GM12872 (cell line): ENCODE measurements around the gene ATXN10.

Experiments
- TF ChIP-seq, protein P1 (sequence below): IDR thresholded peaks from 3 replicates; pipeline ENCODE4 v1.5.1; 2011; ENCODE audit warnings: low read depth, mild to moderate bottlenecking, low read length, moderate library complexity; ENCODE audit not compliant: insufficient read depth

Gene ATXN10

GRCh38 chr22:45678961-45679912 is 7.6 kb downstream of the ATXN10 start:
- TF ChIP-seq, protein P1, sequence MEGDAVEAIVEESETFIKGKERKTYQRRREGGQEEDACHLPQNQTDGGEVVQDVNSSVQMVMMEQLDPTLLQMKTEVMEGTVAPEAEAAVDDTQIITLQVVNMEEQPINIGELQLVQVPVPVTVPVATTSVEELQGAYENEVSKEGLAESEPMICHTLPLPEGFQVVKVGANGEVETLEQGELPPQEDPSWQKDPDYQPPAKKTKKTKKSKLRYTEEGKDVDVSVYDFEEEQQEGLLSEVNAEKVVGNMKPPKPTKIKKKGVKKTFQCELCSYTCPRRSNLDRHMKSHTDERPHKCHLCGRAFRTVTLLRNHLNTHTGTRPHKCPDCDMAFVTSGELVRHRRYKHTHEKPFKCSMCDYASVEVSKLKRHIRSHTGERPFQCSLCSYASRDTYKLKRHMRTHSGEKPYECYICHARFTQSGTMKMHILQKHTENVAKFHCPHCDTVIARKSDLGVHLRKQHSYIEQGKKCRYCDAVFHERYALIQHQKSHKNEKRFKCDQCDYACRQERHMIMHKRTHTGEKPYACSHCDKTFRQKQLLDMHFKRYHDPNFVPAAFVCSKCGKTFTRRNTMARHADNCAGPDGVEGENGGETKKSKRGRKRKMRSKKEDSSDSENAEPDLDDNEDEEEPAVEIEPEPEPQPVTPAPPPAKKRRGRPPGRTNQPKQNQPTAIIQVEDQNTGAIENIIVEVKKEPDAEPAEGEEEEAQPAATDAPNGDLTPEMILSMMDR, result no peak

GRCh38 chr22:45680932-45681700 is 9.5 kb downstream of the ATXN10 start:
- TF ChIP-seq, protein P1, result no peak

DNA sequence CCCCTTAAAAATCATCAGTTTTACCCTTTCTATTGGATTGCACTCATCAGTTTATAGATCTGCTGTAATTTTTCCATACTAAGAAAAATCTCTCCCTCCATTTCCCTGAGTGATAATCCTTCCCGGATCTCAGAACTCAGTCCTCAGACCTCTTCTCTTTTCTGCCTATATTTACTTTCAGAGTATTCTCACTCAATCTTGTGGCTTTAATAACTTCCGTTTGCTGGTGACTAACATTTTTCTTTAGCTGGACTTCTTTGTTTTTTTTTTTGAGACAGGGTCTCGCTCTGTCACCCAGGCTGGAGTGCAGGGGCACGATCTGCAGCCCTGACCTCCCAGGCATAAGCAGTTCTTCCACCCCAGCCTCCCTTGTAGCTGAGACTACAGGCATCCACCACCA is 10.4 kb downstream of the ATXN10 start:
- TF ChIP-seq, protein P1, result no peak

DNA sequence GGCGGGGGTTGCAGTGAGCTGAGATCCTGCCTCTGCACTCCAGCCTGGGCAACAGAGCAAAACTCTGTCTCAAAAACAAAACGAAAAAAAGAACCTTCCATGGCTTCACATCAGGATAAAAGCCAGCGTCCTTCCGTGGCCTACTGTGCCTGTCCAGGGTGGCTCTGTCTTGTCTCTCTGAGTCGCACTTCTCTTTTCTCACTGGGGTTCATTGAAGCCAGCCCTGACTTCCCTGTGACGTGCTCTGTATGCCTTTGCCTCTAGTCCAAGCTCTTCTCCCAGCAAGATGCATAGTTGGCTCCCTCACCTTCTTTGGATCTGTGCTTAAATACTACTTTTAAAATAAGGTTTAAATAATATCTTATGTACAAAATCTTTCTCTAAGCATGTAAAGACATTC is 11.6 kb downstream of the ATXN10 start:
- TF ChIP-seq, protein P1, result no peak

DNA sequence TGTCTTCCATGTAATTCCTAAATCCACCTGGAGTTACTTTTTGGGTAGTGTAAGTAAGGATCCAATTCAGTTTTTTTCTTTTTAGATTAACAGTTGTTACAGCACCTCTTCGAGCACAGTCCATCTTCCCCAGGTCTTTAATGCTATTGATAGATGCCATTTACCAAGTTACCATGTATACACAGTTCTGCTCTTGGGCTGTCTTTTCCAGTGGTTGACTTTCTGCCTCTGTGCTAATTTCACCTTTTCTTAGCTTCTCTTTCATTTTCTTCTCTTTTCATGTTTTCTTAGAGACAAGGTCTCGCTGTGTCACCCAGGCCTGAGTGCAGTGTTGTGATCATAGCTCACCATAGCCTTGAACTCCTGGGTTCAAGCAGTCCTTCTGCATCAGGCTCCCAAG is 12.0 kb downstream of the ATXN10 start:
- TF ChIP-seq, protein P1, result no peak

GRCh38 chr22:45684169-45684568 is 12.5 kb downstream of the ATXN10 start:
- TF ChIP-seq, protein P1, result no peak
